ENCODE measurements around the gene AKAP7. TPM values are rescaled to one million over a fixed set of nuclear protein-coding genes. Genes with fewer than 3 reads are reported as not detected.

AKAP7 gene
- total and polyA plus RNA-seq, 2 donors (not counting 3 experiments of a cell fraction or from before 2014, with no cell fraction given), result 0.76 to 3.3 TPM

DNA sequence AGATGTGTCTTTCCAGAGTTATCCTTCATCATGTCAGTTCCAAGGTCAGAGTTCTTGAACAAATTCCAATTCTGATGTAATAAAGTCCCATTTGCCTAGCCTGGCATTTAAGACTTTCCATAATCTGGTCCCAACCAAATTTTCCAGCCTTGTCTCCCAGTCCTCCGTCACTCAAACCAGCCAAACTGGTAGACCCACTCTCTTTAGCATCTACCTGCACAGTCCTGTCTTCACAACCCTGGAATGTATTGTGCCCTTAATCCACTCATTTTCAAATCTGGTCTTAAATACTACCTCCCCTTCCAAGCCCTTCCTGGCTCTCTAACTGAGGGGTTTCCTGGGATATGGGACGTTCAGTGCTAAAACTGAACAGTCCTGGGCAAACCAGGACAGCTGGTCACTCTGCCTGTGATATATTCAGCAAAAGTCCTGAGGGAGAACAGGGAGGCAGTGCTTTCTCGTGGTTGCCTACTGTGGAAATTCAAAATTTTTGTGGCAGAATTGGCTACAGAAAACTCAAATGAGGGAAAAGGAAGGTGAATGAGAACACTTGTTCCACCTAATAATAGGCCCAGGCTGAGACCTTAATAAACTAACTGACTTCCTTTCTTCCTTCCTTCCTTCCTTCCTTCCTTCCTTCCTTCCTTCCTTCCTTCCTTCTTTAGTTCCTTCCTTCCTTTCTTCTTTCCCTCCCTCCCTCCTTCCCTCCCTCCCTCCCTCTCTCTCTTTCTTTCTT is 10.8 kb upstream of the AKAP7 start:
- Histone ChIP-seq H3K9me3 (replicated peaks; ENCODE audit: control insufficient read depth, insufficient read depth, low read length) (no peaks in the 10 kb centered on the region), H3K27ac (ENCODE audit: insufficient read depth, low read depth, low read length) (no peak overlapping the region), H4K20me1 (replicated peaks; ENCODE audit: control insufficient read depth, extremely low read depth, insufficient read depth, low read length) (no peaks in the 10 kb centered on the region), H3K4me1 (ENCODE audit: control insufficient read depth, extremely low read depth, insufficient read depth, low read length) (no peaks in the 10 kb centered on the region), H3K9me1 (replicated peaks; ENCODE audit: control insufficient read depth, extremely low read depth, insufficient read depth, low read length) (no peaks in the 10 kb centered on the region), H3K9ac (replicated peaks; ENCODE audit: extremely low read depth, insufficient read depth, low read length) (no peak overlapping the region), H3K27me3 (ENCODE audit: control insufficient read depth in 2 of 2, insufficient read depth in 2 of 2, low read length in 2 of 2) (no peaks in the 10 kb centered on the region), H3K79me2 (ENCODE audit: control insufficient read depth, insufficient read depth, low read length) (no peaks in the 10 kb centered on the region), H3K4me3 (replicated peaks in 1 of 3; ENCODE audit: insufficient read depth in 1 of 3, low read depth in 1 of 3, low read length in 3 of 3) (no peak overlapping the region), H3K4me2 (ENCODE audit: insufficient read depth, low read length) (no peak overlapping the region), H3K36me3 (ENCODE audit: control insufficient read depth in 2 of 2, extremely low read depth in 1 of 2, insufficient read depth in 2 of 2, low read length in 2 of 2) (no peaks in the 10 kb centered on the region), H2AFZ (ENCODE audit: low read depth, low read length) (no peak overlapping the region)
- intact Hi-C loops (cut with micrococcal nuclease), result no loop called here
- ChIA-PET POLR2A (no interaction called here), CTCF (no interaction called here)
- BruUV-seq (replicated peaks), result no TSS peak
- DNase-seq (ENCODE audit: low read depth, low spot score) (no peak), FAIRE-seq (no peak)
- TF ChIP-seq EZH2 (IDR thresholded peaks at IDR 0.05; ENCODE audit: borderline replicate concordance, low read depth, low read length, severe bottlenecking) (no peak), GATA2 (IDR thresholded peaks at IDR 0.05; ENCODE audit: insufficient read depth, insufficient read length, low read depth, low read length) (no peak), JUN (IDR thresholded peaks at IDR 0.05; ENCODE audit: borderline replicate concordance, insufficient read depth, insufficient read length, low read depth) (no peak), MYC (IDR thresholded peaks at IDR 0.05; ENCODE audit: low read depth, low read length) (no peak), POLR2AphosphoS5 (IDR thresholded peaks at IDR 0.05; ENCODE audit: insufficient read depth, low read depth, low read length) (no peak), FOS (IDR thresholded peaks at IDR 0.05; ENCODE audit: borderline replicate concordance, insufficient read depth, low read length) (no peak), POLR2A (IDR thresholded peaks at IDR 0.05; ENCODE audit: low read depth, low read length) (no peak)
- TF ChIP-seq, protein P1, sequence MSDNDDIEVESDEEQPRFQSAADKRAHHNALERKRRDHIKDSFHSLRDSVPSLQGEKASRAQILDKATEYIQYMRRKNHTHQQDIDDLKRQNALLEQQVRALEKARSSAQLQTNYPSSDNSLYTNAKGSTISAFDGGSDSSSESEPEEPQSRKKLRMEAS (IDR thresholded peaks at IDR 0.05; ENCODE audit: insufficient read depth, insufficient read length), result no peak
- TF ChIP-seq, protein P2, sequence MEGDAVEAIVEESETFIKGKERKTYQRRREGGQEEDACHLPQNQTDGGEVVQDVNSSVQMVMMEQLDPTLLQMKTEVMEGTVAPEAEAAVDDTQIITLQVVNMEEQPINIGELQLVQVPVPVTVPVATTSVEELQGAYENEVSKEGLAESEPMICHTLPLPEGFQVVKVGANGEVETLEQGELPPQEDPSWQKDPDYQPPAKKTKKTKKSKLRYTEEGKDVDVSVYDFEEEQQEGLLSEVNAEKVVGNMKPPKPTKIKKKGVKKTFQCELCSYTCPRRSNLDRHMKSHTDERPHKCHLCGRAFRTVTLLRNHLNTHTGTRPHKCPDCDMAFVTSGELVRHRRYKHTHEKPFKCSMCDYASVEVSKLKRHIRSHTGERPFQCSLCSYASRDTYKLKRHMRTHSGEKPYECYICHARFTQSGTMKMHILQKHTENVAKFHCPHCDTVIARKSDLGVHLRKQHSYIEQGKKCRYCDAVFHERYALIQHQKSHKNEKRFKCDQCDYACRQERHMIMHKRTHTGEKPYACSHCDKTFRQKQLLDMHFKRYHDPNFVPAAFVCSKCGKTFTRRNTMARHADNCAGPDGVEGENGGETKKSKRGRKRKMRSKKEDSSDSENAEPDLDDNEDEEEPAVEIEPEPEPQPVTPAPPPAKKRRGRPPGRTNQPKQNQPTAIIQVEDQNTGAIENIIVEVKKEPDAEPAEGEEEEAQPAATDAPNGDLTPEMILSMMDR (IDR thresholded peaks at IDR 0.05; ENCODE audit: extremely low read depth in 1 of 2, insufficient read depth in 1 of 2, low read depth in 1 of 2, low read length in 2 of 2), result no peak
- dilution Hi-C loops (cut with MboI; ENCODE audit: extremely low pct_ligation_motif_present, low sequenced_read_pairs), result no loop called here
